SK-N-DZ (cell line): Measurements from ENCODE around the gene SH3BP1.

Experiments used
- DNase-seq: peaks from one replicate; pipeline ENCODE4 v3.0.0-alpha.2; 2015; ENCODE audit warnings: low spot score

The SH3BP1 gene

DNA sequence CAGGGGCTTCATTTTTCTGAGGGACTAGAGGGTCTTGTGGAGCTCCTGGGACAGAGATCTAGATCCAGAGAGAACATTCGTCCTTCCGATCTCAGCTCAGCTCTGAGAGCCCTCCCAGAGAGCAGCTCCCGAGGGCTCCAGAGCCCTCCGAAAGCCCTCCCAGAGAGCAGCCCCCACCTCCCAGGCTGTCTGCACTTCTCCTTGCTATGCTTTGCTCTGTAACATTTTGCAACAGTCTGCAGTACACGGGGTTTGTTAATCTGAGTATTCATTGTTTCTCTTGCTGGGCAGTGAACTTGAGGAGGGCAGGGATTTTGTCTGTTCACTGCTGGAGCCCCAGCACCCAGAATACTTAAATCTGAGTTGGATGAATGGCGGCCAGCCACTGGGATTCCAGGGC is 28.3 kb upstream of the SH3BP1 start:
- no peak for DNase-seq

DNA sequence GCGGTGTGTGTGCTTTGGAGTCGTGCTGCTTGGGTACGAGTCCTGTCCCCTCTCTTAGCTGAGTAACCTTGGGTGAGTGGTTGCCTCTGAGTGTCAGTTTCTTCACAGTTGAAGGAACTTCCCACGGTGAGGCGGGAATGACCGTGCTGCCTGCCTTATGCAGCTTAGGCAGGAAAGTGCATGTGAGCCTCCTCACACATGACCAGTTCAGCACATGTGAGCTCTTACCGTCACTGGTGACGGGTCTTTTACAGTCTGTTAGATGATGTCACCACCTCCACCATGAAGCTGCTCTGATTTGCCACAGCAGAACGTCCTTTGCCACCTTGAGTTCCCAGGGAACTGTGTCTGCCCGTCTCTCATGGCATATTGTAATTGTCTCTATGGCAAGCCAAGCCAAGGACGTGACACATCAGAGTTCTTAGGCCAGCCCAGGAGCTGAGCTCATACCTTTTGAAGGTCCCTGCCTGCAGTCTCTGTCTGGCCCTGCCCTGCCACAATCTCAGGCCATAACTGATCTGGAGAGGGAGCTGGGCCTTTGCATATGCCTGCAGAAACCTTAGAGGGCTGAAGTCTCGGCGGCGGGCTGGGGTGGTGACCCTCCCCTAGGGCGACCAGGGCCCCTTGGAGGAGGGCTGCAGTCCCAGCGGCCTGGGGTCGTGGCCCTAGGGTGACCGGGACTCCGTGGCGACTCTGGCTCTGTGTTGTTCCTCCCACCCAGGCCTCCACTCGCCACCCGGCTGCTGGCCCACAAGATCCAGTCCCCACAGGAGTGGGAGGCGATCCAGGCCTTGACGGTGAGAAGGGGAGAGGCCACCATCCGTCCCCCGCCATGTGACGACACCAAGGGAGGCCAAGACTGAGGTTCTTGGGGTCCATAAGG is 23.0 kb upstream of the SH3BP1 start:
- no peak for DNase-seq

DNA sequence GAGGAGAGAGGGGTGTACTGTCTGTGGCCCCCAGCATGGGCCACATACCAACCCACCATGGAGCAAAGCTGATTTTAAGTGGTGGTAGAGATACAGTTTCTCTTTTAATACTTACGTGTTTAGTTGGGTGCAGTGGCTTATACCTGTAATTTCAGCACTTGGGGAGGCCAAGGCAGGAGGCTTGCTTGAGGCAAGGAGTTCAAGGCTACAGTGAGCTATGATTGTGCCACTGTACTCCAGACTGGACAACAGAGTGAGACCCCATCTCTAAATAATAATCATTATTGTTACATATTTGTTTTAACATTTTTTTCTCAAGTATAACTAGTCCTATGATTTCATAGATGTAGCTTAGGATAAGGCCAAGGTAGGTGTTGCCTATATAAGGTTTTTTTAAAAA is 22.0 kb upstream of the SH3BP1 start:
- DNase-seq, result no peak

DNA sequence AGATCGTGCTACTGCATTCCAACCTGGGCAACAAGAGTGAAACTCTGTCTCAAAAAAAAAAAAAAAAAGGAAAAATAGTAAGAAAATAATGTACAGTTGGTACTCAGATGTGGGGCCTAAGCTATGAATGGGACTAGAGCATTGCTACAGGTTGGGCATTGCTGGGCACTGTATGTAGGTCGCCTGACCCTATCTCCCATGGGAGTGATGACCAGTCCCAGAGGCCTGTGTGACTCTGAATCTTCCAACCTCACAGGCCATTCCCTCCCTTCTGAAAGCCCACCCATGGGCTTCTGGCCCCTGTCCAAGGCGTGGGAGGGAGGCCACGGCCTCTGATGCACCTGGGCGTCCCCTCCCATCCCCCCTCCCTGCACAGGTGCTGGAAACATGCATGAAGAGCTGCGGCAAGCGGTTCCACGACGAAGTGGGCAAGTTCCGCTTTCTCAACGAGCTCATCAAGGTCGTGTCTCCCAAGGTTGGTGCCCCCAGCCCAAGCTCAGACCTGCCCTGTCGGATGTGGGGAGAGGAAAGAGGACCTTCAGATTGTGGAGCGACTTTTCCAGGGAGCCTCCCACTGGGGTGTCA is 21.3 kb upstream of the SH3BP1 start:
- no peak for DNase-seq

DNA sequence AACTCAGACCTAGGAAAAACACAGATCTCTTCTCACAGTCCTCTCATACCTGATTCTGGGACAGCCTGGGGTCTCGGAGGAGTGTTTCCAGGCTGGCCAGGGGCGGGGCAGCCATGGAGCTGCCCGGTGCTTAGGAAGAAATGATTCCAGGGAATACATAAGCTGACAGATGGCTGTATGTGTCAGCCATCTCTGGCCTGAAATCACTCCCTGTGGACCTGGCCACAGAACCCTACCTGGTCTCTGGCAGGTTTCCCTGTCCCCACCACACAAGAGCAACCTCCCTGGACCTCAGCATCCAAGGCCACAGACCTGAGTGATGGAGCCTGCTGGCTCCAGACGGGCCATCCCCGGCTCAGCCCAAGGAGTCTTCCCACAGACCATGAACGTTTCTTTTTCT is 20.8 kb upstream of the SH3BP1 start:
- no peak for DNase-seq

DNA sequence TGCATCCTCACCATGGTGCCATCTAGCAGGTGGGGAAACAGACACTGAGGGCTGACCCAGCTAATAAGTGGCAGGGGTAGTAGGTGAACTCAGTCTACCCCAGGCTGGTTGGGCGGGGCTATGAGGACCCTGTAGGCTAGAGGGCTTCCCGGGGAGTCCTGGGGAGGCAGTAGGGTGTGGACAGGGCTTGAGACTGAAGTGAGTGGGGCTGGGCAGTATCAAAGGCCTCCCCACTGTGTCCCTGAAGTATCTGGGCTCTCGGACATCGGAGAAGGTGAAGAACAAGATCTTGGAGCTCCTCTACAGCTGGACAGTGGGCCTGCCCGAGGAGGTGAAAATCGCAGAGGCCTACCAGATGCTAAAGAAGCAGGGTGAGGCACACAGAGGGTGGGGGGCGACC is 19.5 kb upstream of the SH3BP1 start:
- DNase-seq, result no peak

DNA sequence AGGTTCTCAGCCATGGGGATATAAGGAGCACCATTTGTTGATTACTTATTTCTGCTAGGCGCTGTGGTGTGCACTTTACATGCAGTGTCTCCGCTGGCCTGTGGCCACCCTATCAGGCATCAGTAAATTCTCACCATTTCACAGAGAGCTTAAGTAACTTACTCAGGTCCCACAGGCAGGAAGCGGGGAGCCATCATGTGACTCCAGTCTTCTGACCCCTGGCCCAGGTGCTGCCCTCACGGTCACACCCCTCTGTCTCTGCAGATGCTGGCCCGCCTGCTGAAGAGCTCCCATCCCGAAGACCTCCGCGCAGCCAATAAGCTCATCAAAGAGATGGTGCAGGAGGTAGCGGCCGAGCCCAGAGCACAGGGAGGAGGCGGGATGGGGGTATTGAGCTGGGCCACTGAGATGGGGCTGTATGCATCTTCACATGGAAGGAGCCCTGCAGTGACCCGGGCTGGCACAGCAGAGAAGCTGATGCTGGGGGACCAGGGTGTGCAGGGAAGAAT is 18.1 kb upstream of the SH3BP1 start:
- no peak for DNase-seq

DNA sequence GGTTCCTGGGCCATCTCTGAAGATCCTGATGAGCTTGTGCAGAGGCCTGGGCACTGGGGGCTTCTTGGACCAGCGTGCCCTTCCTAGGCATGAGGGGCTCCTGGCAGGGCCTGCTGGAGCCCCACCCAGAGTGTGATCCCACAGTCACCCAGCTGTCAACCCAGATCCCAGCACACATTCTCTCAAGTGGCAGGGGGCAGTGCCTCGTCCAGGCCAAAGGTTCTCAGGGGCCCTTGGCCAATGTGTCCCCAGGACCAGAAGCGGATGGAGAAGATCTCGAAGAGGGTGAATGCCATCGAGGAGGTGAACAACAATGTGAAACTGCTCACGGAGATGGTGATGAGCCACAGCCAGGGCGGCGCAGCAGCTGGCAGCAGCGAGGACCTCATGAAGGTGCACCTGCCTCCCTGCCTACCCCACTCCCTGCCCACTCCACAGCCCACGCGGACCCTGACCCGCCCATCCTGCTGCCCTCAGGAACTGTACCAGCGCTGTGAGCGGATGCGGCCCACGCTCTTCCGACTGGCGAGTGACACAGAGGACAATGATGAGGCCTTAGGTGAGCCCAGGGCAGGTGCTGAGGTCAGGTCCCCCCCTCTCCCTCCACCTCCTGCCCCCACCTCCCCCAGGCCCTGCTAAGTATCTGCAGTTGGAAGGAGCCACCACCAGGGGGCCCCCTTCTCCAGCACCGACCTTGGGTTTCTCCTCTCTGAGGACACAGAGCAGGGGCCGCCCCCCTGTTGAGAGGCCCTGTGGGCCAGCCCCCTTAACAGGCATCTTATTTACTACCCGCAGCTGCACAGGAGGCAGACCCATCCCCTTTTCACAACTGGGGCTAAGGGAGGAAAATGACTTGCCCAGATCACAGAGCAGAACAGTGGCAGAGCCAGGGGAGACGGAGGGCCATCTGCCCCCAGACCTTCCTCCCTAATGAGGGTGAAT is 16.1 kb upstream of the SH3BP1 start:
- DNase-seq, result peak; percentile 84

DNA sequence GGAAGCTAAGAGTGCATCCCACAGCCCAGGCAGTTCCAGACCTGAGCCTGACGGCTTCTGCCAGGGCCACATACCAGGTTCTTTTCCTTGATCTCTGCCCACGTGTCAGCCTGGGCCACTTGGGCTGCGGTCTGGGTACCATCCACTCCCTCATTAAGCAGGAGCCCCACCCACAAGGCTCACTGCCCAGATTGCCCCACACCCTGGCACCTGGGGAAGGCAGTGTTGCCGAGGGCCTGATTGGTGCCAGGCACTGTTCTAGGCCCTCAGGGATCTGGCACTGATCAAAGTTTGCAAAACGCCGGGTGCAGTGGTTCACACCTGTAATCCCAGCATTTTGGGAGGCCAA is 15.5 kb upstream of the SH3BP1 start:
- no peak for DNase-seq

DNA sequence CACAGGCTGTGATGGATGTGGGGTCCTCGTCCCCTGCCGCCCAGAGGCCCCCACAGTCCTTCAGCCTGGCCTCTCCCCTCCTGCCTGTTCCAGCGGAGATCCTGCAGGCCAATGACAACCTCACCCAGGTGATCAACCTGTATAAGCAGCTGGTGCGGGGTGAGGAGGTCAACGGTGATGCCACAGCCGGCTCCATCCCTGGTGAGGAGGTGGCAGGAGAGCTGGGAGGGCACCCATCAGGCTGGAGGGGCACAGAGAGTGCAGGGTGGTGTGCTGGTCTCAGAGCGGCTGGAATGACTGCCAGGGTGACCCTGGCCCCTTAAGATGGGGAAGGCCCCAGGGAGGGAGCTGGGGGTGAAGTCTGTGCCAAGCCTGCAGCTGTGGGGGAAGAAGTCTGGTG is 14.6 kb upstream of the SH3BP1 start:
- no peak for DNase-seq

DNA sequence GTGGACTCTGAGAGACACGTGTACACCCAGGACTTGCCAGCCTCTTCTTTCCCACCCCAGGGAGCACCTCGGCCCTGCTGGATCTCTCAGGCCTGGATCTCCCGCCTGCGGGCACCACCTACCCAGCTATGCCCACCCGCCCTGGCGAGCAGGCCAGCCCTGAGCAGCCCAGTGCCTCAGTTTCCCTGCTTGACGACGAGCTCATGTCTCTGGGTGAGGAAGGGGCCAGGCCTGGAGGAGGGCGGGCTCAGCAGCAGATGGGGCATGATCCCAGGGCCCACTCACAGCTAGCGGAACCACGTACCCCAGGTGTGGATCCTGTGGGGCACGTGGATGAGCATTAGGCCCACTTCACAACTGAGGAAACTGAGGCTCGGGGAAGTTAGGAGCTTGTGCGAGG is 13.7 kb upstream of the SH3BP1 start:
- no peak for DNase-seq

DNA sequence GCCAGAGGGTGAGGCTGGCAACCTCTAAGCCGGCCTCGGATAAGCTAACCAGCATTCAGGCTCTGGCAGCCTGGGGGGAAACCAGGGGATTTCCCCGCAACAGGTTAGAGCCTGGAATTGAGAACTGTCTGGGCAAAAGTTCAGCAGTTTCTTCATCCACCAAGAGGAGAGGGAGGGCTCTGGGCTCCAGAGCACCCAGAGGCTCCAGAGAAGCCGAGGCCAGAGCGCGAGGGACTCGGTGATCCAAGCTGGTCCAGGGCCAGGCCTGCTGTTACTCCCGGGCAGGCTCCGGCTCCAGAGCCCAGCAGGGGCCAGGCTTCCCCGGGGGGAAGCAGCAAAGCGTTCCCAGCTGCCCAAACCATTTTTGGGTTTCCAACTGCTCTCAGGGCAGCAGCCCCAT is 13.3 kb upstream of the SH3BP1 start:
- DNase-seq, result no peak

DNA sequence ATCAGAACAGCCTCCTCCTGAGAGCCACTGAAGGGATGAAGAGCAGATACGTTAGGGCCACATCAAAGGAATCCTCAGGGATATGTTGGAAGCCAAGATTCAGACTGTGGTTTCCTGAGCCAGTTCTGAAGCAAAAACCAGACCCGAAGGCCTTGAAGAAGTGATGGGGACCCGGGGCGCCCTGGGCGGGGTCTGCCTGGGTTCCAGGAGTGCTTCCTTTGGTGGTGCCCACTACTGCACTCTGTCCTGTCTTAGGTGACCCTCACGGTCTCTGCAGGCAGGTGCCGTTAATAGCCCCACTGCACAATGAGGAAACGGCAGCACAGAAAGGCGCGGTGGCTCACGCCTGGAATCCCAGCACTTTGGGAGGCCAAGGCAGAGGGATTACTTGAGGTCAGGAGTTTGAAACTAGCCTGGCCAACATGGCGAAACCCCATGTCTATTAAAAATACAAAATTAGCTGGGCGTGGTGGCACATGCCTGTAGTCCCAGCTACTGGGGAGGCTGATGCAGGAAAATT is 12.9 kb upstream of the SH3BP1 start:
- no peak for DNase-seq

DNA sequence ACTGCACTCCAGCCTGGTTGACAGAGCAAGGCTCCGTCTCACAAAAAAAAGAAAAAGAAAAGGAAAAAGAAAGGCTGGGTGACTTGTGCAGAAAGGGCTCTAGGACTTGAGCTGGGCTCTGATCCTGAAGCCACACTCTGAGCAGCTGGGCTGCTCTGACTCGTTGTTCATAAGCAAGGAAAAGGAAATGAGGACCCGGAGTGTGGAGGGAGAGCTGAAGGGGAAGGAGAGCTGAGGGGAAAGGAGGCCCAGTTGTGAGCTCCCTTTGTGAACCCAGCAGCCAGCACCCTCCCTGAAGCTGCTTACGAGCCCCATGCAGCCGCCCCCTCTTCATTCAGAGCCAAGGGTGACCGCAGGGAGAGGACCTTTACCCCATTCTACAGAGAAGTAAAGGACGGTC is 12.3 kb upstream of the SH3BP1 start:
- DNase-seq, result no peak

DNA sequence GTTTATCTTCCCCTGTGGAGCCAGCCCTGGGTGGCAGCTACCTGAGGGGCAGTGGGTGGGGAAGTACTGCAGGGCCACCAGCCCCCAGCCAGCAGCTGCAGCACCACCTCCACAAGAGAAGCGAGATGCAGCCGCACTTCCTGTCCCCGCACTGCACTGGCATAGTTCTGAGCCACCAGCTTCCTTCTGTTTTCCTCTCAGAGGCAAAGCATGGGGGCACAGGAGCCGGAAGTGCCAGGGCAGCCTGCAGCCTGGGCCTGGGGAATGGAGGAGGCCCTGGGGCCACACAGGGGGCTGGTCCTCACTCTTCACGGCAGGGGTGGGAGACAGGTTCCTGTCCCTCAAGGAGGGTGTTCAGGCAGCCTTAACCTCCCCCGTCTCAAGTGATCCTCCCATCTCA is 11.9 kb upstream of the SH3BP1 start:
- DNase-seq, result no peak

DNA sequence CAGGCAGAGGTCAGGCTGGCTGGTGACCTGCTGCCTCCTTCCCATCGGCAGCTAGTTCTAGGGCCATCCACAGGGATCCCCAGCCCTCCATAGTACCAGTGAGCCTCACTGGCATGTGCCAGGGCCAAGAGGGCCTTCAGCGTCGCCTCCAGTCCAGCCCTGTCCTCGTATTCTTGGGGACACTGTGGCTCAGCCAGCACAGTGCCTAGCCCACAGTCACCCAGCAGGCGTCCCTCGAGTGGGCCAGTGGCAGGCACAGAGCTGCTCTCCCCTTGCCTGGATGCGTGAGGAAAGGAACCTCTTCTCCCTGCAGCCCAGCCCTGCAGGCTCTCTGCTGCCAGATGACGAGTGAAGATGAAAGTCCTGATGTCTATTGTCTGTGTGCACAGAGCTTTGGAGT is 10.6 kb upstream of the SH3BP1 start:
- DNase-seq, result no peak

DNA sequence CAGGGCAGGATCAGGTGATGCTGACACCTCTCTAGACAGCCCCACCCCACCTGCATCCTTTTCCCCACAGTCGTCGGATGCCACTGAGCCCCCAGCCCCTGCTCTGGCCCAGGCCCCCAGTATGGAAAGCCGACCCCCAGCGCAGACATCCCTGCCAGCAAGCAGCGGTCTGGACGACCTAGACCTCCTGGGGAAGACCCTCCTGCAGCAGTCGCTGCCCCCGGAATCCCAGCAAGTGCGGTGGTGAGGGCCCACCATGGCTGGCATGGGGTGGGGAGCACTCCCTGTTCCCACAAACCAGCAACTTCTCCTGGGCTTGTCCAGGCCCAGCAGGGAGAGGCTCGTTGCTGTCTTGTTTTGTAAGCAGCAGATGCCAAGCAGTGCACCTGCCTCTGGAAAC is 9.5 kb upstream of the SH3BP1 start:
- DNase-seq, result no peak

DNA sequence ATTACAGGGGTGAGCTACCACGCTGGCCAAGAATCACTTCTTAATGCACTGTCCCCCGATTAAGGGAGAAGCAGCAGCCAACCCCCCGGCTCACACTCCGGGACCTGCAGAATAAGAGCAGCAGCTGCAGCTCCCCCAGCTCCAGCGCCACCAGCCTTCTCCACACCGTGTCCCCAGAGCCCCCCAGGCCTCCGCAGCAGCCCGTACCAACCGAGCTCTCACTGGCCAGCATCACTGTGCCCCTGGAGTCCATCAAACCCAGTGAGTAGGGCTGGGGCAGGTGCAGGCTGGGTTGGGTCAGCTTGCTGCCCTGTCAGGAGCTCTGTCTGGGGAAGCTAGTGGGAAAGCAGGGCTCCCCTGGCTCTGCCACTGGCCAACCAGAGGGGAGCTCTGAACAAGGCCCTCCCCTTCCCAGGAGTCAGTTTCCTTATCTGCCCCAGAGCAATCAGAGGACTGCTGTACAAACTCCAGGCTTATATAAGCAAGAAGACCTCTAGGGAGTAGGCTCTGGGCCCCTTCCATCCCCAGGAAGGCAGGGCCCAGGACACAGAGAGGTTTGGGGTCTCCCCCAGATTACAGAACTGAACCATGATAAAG is 8.5 kb upstream of the SH3BP1 start:
- peak; percentile 80 for DNase-seq

DNA sequence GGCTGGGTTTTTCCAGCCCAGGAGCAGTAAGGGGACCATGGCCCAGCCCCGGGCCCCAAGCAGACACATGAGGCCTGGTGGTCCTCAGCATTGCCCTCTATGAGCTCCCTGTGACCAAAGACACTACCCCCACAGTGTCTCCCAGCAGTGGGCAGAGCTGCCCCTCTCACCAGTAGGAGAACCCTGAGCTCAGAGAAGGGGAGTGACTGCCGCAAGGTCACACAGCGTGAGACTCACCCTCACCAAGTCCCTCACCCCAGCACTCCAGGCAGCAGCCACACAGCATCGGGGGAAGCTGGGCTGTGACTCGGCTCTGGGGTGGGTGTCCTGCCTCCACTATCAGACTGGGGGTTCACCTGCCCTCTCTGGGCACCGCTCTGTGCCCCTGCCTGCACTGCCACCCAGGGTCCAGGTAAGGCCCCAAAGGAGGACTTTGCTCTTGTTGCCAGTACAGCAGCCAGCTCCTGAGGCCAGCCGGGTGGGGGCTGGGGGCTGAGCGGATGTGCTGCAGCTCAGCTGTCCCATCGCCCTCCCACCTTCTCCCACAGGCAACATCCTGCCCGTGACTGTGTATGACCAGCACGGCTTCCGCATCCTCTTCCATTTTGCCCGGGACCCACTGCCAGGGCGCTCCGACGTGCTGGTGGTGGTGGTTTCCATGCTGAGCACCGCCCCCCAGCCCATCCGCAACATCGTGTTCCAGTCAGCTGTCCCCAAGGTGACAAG is 7.9 kb upstream of the SH3BP1 start:
- DNase-seq, result no peak

DNA sequence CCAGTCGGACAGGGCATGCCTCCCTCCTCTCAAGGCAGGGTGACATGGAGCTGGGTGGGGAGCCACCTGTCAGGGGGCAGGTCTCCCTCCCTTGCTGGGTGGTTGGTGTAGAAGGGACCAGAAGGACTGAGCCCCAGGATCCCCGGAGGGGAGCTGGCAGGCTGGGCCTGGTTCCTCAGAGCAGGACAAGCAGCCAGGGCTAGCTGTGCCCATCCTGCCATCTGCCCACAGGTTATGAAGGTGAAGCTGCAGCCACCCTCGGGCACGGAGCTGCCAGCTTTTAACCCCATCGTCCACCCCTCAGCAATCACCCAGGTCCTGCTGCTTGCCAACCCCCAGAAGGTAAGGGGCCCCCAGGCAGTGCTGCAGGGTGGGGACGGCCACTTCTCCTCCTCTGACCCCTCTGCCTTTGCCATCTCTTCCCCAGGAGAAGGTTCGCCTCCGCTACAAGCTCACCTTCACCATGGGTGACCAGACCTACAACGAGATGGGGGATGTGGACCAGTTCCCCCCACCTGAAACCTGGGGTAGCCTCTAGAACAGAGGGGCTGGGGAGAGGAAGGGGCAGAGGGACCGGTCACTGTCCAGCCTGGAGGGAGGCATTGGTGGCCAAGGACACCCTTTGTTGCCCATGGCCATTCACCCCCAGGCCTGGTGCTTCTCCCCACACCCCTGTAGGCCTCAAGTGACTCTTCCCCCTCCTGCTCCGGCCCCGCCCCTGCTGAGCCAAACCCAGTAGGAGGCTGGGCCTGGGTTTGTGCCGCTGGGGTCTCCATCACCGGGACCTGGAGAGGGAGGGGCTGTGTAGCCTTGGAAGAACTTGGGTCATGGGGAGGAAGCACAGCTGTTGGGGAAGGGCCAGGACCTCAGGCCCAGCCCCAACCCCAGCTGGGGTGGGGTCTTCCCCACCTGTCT is 7.0 kb upstream of the SH3BP1 start:
- no peak for DNase-seq
